AG09319 (cell line): ENCODE results near the gene CDH4.

Source experiments
- DNase-seq: peaks from one replicate; pipeline ENCODE4 v3.0.0-alpha.2; 2010; ENCODE audit warnings: low read depth; ENCODE audit errors: extremely low read depth
- TF ChIP-seq, protein P1 (sequence below): IDR thresholded peaks from 2 replicates; pipeline ENCODE4 v1.5.1; 2011; ENCODE audit warnings: low read depth, mild to moderate bottlenecking, inconsistent platforms, low read length, moderate library complexity

Gene CDH4

DNA sequence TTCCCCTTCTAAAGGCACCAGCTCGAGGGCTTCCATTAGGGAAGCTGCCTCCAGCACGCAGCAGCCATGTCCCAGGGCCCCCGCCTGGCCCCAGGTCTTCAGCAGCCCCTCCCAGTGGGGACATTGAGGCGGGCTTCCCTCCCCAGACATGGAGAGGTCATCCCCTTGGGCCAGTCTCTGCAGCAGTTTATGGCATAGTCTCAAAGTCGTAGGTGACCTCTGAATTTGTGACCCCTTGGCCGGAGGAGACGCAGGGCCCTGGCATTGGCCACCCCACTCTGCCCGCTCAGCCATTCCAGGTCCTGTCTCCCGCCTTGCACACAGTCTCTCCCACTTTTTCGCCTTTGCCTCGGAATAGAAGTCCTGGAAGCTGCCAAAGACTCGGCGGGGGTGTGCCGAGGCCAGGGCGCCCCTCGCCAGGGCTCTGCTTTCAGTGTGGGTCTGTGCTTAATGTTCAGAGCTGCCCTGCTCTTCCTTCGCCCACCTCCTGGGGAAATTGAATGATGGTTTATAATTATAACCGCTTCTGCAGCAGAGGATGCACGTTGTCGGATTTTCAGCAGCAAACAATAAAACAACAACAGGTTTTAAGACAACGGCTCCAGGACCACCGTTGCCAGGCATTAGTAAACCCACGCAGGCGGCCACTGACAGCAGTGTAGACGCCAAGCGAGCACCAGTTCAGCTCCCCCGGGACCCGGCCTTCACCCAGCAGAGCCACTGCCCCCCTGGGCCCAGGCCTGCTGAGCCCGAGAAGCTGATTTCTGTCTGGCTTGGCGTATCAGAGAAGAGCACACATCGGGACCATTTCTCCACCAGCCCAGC, 626.6 kb downstream of the CDH4 start:
- TF ChIP-seq, protein P1, sequence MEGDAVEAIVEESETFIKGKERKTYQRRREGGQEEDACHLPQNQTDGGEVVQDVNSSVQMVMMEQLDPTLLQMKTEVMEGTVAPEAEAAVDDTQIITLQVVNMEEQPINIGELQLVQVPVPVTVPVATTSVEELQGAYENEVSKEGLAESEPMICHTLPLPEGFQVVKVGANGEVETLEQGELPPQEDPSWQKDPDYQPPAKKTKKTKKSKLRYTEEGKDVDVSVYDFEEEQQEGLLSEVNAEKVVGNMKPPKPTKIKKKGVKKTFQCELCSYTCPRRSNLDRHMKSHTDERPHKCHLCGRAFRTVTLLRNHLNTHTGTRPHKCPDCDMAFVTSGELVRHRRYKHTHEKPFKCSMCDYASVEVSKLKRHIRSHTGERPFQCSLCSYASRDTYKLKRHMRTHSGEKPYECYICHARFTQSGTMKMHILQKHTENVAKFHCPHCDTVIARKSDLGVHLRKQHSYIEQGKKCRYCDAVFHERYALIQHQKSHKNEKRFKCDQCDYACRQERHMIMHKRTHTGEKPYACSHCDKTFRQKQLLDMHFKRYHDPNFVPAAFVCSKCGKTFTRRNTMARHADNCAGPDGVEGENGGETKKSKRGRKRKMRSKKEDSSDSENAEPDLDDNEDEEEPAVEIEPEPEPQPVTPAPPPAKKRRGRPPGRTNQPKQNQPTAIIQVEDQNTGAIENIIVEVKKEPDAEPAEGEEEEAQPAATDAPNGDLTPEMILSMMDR = no peak
- DNase-seq = no peak

DNA sequence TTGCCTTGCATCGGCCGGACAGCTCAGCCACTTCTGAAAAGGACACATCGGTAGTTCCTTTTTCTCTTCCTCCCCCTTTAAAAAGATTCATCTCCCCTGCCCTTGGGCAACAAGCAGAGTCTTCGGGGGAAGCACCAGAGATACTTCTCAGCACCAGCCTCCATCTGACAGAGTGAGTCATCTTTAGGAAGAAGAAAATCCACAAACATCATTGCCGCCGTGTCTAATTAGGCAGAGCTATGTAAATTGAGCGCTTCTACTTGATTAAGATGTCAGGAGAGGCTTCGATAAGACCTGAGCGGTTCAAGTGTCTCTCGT, 627.2 kb downstream of the CDH4 start:
- DNase-seq = no peak
- TF ChIP-seq, protein P1 = no peak

DNA sequence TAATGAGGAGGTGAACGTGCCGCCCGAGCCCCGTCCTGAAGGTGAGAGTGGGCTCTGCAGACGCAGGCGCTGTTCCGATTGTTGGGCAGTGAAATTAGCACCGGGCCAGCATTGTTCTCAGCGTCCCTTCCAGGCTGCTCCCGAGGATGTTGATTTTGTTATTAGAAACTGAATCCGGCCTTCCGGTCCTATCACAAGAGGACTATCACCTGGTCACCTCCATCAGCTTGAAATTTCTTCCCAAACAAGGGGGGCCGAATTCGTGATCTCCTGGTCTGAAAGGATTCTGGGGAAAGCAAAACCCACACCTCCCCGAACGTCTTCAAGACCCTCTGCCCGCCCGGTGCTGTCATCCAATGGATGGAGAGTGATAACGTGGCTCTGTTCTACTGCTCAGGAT, 627.6 kb downstream of the CDH4 start:
- no peak for DNase-seq
- TF ChIP-seq, protein P1 = no peak

DNA sequence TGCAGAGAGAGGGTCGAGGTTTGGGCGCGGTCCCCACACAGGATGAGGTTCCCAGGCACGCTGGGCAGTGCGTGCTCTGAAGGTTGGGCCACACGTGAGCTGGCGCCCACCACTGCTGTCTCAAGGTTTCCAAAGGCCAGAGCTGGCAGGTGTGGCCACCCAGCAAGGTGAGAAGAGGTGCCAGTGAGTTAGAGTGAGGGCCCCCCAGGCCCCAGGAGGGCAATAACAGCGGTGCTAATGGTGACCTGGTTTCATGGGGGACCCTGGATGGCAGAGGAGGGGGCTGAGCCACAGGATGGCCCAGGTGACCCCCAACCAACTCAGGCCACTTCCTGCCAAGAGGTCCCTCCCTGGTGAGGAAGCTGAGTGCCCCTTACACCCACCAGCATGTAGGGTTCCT, 628.6 kb downstream of the CDH4 start:
- DNase-seq = no peak
- TF ChIP-seq, protein P1 = no peak

DNA sequence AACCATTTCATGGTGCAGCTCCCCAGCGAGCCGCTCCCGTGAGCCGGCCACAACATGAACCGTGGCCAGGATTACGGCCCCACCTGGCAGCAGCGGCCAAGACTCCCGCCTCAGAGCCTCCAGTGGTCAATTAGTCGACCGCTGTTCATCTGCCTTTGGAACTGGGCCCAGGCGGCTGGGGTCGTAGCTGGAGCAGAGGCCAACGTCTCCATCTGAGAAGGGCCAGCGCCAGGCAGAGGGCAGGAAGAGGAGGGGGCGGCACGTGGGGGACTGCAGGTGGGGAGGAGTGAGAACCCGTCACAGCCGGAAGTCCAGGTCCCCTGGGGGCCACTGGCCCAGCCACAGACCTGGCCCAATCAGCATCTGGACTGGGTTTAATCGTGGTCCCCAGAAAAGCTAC, 629.4 kb downstream of the CDH4 start:
- TF ChIP-seq, protein P1 = no peak
- no peak for DNase-seq

DNA sequence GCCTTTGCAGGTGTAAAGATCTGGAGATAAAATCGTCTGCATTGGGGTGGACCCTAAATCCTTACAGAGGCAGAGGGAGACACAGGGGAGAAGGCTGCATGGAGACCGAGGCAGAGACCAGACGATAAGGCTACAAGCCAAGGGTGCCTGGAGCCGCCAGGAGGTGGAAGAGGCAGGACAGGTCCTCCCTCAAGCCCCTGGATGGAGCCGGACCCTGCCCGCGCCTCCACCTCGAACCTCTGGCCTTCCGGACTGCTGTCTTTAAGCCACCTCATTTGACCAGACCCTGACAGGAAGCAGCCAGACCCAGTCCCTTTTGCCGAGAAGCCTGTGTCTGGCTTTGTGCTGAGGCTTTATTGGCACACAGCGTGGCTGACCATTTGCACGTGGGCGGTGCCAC, 629.8 kb downstream of the CDH4 start:
- DNase-seq = no peak
- TF ChIP-seq, protein P1 = no peak

DNA sequence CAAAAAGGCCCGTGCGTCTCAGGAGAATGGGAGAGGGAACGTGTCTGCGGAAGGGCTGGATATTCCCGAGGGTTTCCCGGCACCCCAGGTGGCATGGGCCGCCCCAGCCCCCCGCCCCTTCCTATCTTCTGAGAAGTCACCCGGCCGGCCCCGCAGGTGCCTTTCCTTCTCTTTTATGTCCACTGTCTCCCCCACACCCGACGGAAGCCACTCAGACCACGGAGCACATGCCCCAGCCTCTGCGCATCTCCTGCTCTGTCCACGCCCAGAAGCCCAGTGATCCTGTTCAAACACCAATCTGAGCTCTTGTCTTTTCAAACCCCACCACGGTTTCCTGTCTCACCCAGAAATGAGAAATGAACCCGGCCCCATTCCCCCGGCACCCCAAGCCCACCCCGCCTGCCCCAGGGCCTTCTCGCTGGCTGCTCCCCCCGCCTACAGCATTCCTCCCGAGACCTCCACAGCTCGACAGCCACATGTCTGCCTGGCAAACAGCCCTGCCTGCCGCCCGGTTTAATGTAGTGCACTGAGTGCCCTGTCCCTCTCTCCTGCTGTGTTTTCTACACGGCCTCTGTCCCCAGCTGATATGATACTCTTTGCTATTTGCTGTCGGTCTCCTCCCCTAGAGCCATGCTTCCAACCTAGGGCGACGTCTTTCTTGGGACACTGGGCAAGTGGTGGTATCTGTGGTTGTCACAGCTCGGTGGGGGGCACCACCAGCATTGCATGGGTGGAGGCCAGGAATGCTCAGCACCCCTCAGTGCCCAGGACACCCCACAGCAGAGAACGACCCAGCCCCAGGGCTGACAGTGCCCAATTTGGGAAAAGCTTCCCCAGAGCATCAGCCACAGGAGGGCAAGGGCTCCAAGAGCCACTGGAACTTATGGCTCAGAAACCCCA, 630.9 kb downstream of the CDH4 start:
- no peak for DNase-seq
- TF ChIP-seq, protein P1 = no peak
